PFSK-1 (cell line): ENCODE results near the gene ADO.

ENCODE experiments used
- FOXP2 ChIP-seq: optimal IDR thresholded peaks from 2 replicates; pipeline ENCODE3; 2011; ENCODE audit warnings: borderline replicate concordance, control low read depth, inconsistent platforms; ENCODE audit not compliant: insufficient read depth; ENCODE audit errors: extremely low read length, extremely low read depth
- POLR2AphosphoS5 ChIP-seq: IDR thresholded peaks from 2 replicates; pipeline ENCODE4 v1.6.1; 2012; ENCODE audit warnings: low read depth, mild to moderate bottlenecking, control low read depth, low read length, moderate library complexity
- REST ChIP-seq, 2 experiments: IDR thresholded peaks; 2 replicates each; pipeline versions ENCODE4 v1.6.1 to v1.8.0; 2011 to 2012; ENCODE audit warnings: low read depth in 2 of 2, low read length in 2 of 2, control low read depth in 1 of 2, inconsistent platforms in 1 of 2, mild to moderate bottlenecking in 1 of 2, moderate library complexity in 1 of 2; ENCODE audit not compliant: insufficient read depth in 1 of 2
- SIN3A ChIP-seq: IDR thresholded peaks from 2 replicates; pipeline ENCODE4 v1.6.1; 2012; ENCODE audit warnings: mild to moderate bottlenecking, low read length, moderate library complexity, borderline replicate concordance; ENCODE audit not compliant: insufficient read depth
- TAF1 ChIP-seq: IDR thresholded peaks from 2 replicates; pipeline ENCODE4 v1.6.1; 2012; ENCODE audit warnings: low read length, control low read depth, borderline replicate concordance; ENCODE audit not compliant: insufficient read depth

ADO gene

GRCh38 chr10:62811159-62811875, 6.8 kb downstream of the ADO start:
- TF ChIP-seq TAF1, result no peak
- TF ChIP-seq SIN3A, result no peak
- no peak for TF ChIP-seq POLR2AphosphoS5
- no peak for TF ChIP-seq REST (IDR thresholded peaks at IDR 0.05; ENCODE audit: insufficient read depth in 1 of 2, low read depth in 2 of 2, low read length in 2 of 2)
- no peak for TF ChIP-seq FOXP2

GRCh38 chr10:62812672-62813439, 8.3 kb downstream of the ADO start:
- TF ChIP-seq SIN3A, result no peak
- TF ChIP-seq POLR2AphosphoS5, result no peak
- no peak for TF ChIP-seq REST (IDR thresholded peaks at IDR 0.05; ENCODE audit: insufficient read depth in 1 of 2, low read depth in 2 of 2, low read length in 2 of 2)
- no peak for TF ChIP-seq TAF1
- TF ChIP-seq FOXP2, result no peak

- TF ChIP-seq REST (IDR thresholded peaks at IDR 0.05; ENCODE audit: insufficient read depth in 1 of 2, low read depth in 2 of 2, low read length in 2 of 2) (no peak), TAF1 (no peak), SIN3A (no peak), POLR2AphosphoS5 (no peak), FOXP2 (no peak)
These were observed 8.9 kb downstream of the ADO start for GRCh38 chr10:62813453-62813852.

GRCh38 chr10:62813981-62814380, 9.5 kb downstream of the ADO start:
- no peak for TF ChIP-seq REST (IDR thresholded peaks at IDR 0.05; ENCODE audit: insufficient read depth in 1 of 2, low read depth in 2 of 2, low read length in 2 of 2)
- no peak for TF ChIP-seq FOXP2
- TF ChIP-seq POLR2AphosphoS5, result no peak
- TF ChIP-seq TAF1, result no peak
- no peak for TF ChIP-seq SIN3A
